Neural progenitor cell (in vitro differentiated cells): ENCODE results near the gene CTSG.

Experiments
- EZH2 ChIP-seq: fragments of 200-600 bp; sonication (generic); IDR thresholded peaks from 2 replicates; pipeline ENCODE4 v1.6.1; 2017; ENCODE audit warnings: antibody characterized with exemption, mild to moderate bottlenecking, moderate library complexity
- TF ChIP-seq, protein P1 (sequence below): fragments of 200-600 bp; sonication (generic); IDR thresholded peaks from 2 replicates; pipeline ENCODE4 v1.5.1; 2017; ENCODE audit warnings: antibody characterized with exemption, mild to moderate bottlenecking

- TF ChIP-seq, protein P1, sequence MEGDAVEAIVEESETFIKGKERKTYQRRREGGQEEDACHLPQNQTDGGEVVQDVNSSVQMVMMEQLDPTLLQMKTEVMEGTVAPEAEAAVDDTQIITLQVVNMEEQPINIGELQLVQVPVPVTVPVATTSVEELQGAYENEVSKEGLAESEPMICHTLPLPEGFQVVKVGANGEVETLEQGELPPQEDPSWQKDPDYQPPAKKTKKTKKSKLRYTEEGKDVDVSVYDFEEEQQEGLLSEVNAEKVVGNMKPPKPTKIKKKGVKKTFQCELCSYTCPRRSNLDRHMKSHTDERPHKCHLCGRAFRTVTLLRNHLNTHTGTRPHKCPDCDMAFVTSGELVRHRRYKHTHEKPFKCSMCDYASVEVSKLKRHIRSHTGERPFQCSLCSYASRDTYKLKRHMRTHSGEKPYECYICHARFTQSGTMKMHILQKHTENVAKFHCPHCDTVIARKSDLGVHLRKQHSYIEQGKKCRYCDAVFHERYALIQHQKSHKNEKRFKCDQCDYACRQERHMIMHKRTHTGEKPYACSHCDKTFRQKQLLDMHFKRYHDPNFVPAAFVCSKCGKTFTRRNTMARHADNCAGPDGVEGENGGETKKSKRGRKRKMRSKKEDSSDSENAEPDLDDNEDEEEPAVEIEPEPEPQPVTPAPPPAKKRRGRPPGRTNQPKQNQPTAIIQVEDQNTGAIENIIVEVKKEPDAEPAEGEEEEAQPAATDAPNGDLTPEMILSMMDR, result no peak
- TF ChIP-seq EZH2, result no peak
Observed at GRCh38 chr14:24563505-24563904, 12.5 kb downstream of the CTSG start.
